B cell (primary cell): ENCODE measurements around the gene SYNE1. TPM values are rescaled to one million over a fixed set of nuclear protein-coding genes. Genes with fewer than 3 reads are reported as not detected.

ENCODE experiments used
- ATAC-seq: fragments of 200-7000 bp; cut with Tn5 transposase; one replicate; pipeline ENCODE4 v1.10.0; 2021; ENCODE audit warnings: low read depth, mild to moderate bottlenecking, moderate number of reproducible peaks, moderate library complexity
- CTCF ChIA-PET: fragments of 350-600 bp; sonication (Branson Sonifier 250); formaldehyde crosslinking; loops from one replicate; lab custom pipeline; 2021; ENCODE audit warnings: antibody characterized with exemption, inconsistent platforms; lab: Charles Lee
- POLR2A ChIA-PET: fragments of 350-600 bp; sonication (Branson Sonifier 250); formaldehyde crosslinking; loops from one replicate; lab custom pipeline; 2021; ENCODE audit warnings: antibody characterized with exemption; lab: Charles Lee
- DNase-seq: peaks from one replicate; pipeline ENCODE4 v3.0.0; 2013
- H2AFZ ChIP-seq: 2 replicates; pipeline ENCODE4 v1.6.1; 2012; ENCODE audit warnings: mild to moderate bottlenecking, low read depth, low read length; ENCODE audit not compliant: insufficient read depth, poor library complexity, severe bottlenecking
- H3K27ac ChIP-seq, 2 donors: 1 replicate in 1 of 2; 2 replicates in 1 of 2; pipeline ENCODE4 v1.5.1; 2012 to 2013; ENCODE audit warnings: low read length in 2 of 2, mild to moderate bottlenecking in 2 of 2, moderate library complexity in 1 of 2
- H3K27me3 ChIP-seq, 4 experiments: fragments of 200-600 bp in 1 of 4; sonication (generic) in 1 of 4; replicated peaks in 1 of 4; 1 replicate in 2 of 4; 2 replicates in 2 of 4; pipeline versions ENCODE4 v1.6.1 to v1.7.0; 2013 to 2016; ENCODE audit warnings: low read length in 3 of 4, mild to moderate bottlenecking in 2 of 4, mixed read lengths in 1 of 4, moderate library complexity in 1 of 4; ENCODE audit not compliant: insufficient read depth in 4 of 4, control insufficient read depth in 3 of 4; ENCODE audit errors: control extremely low read depth in 1 of 4
- H3K36me3 ChIP-seq, 2 experiments: replicated peaks in 1 of 2; 1 replicate in 1 of 2; 2 replicates in 1 of 2; pipeline versions ENCODE4 v1.6.1 to v1.7.1; 2013; ENCODE audit warnings: low read length in 1 of 2; ENCODE audit not compliant: insufficient read depth in 2 of 2, control insufficient read depth in 1 of 2; ENCODE audit errors: control extremely low read depth in 1 of 2, extremely low read depth in 1 of 2
- H3K4me1 ChIP-seq, 2 donors: fragments of 200-600 bp in 1 of 2; sonication (generic) in 1 of 2; 1 replicate in 1 of 2; 2 replicates in 1 of 2; pipeline versions ENCODE4 v1.5.1 to v1.6.1; 2013 to 2017; ENCODE audit warnings: low read length in 2 of 2; ENCODE audit not compliant: control insufficient read depth in 2 of 2, insufficient read depth in 2 of 2
- H3K4me2 ChIP-seq: replicated peaks from 2 replicates; pipeline ENCODE3; 2012; ENCODE audit warnings: mild to moderate bottlenecking, low read depth, low read length; ENCODE audit not compliant: poor library complexity, severe bottlenecking
- H3K4me3 ChIP-seq, 5 experiments: fragments of 200-600 bp in 1 of 5; sonication (generic) in 1 of 5; 1 replicate in 3 of 5; 2 replicates in 2 of 5; pipeline versions ENCODE4 v1.5.1 to v1.7.0; 2011 to 2016; ENCODE audit warnings: low read length in 4 of 5, mild to moderate bottlenecking in 4 of 5, low read depth in 2 of 5, control low read depth in 1 of 5, moderate library complexity in 1 of 5; ENCODE audit not compliant: insufficient read depth in 1 of 5; ENCODE audit errors: control extremely low read depth in 1 of 5, extremely low read depth in 1 of 5
- H3K79me2 ChIP-seq: fragments of 200-600 bp; sonication (generic); one replicate; pipeline ENCODE4 v1.6.0; 2016; ENCODE audit warnings: low read length; ENCODE audit not compliant: control insufficient read depth, insufficient read depth
- H3K9ac ChIP-seq: fragments of 200-600 bp; sonication (generic); 2 replicates; pipeline ENCODE4 v1.6.1; 2017; ENCODE audit warnings: mild to moderate bottlenecking, low read length, moderate library complexity
- H3K9me3 ChIP-seq, 3 donors: one replicate each; pipeline versions ENCODE4 v1.6.1 to v1.7.1; 2013; ENCODE audit warnings: low read length in 2 of 3; ENCODE audit not compliant: control insufficient read depth in 2 of 3, insufficient read depth in 1 of 3; ENCODE audit errors: control extremely low read depth in 1 of 3
- H4K20me1 ChIP-seq: 2 replicates; pipeline ENCODE4 v1.6.0; 2012; ENCODE audit warnings: mild to moderate bottlenecking, low read length; ENCODE audit not compliant: insufficient read depth, control insufficient read depth, poor library complexity, severe bottlenecking
- H3K27ac Mint-ChIP-seq: one replicate; pipeline ENCODE4 v1.8.0; 2021; ENCODE audit warnings: mixed read lengths
- H3K27me3 Mint-ChIP-seq: one replicate; pipeline ENCODE4 v1.8.0; 2021; ENCODE audit warnings: mixed read lengths
- H3K4me1 Mint-ChIP-seq: one replicate; pipeline ENCODE4 v1.8.0; 2021; ENCODE audit warnings: mixed read lengths
- H3K4me3 Mint-ChIP-seq: one replicate; pipeline ENCODE4 v1.8.0; 2021; ENCODE audit warnings: mixed read lengths
- H3K9me3 Mint-ChIP-seq: one replicate; pipeline ENCODE4 v1.8.0; 2022; ENCODE audit warnings: mixed read lengths; ENCODE audit not compliant: insufficient read depth
- CTCF ChIP-seq: fragments of 200-600 bp; IDR thresholded peaks from one replicate; pipeline ENCODE4 v1.8.0; 2022; ENCODE audit warnings: antibody characterized with exemption, mild to moderate bottlenecking
- EZH2 ChIP-seq: IDR thresholded peaks from 2 replicates; pipeline ENCODE4 v1.6.1; 2012; ENCODE audit warnings: borderline replicate concordance, low read depth, mild to moderate bottlenecking, moderate library complexity, low read length; ENCODE audit not compliant: insufficient read depth, poor library complexity, severe bottlenecking
- WGBS: methylation state at CpG from one replicate; pipeline ENCODE4 v1.1.5; 2013; ENCODE audit warnings: missing lambda C conversion rate; ENCODE audit not compliant: insufficient coverage; 5-methylcytosine and 5-hydroxymethylcytosine counted together
- intact Hi-C: fragments of 100-400 bp; cut with micrococcal nuclease; formaldehyde crosslinking; loops from one replicate; pipeline ENCODE4 v1.10.0; 2022
- polyA plus RNA-seq: library from polyadenylated mRNA; depleted of rRNA; stranded (reverse); fragments of >200 nt; gene quantifications from 2 replicates; pipeline ENCODE4 v1.2.3, GENCODE V29; 2012
- total RNA-seq, 2 donors: library from RNA; stranded (reverse); fragments of 120-200 nt in 1 of 2; gene quantifications; 1 replicate in 1 of 2; 2 replicates in 1 of 2; pipeline versions ENCODE4 v1.2.3 to v1.2.4, GENCODE V29; 2013 to 2022

Gene SYNE1
- total and polyA plus RNA-seq, 2 donors (not counting 1 experiment from before 2014, with no cell fraction given): 49.2 to 108 TPM

- ATAC-seq: no peak
- Histone ChIP-seq H3K4me1 (no peaks in the 10 kb centered on the region), H3K36me3 (no peaks in the 10 kb centered on the region), H3K9ac (no peak overlapping the region), H2AFZ (no peak overlapping the region), H3K4me3 (no peak overlapping the region), H3K9me3 (no peaks in the 10 kb centered on the region), H4K20me1 (no peaks in the 10 kb centered on the region), H3K27me3 (no peaks in the 10 kb centered on the region), H3K79me2 (no peaks in the 10 kb centered on the region), H3K27ac (no peak overlapping the region), H3K4me2 (no peak overlapping the region)
- Mint-ChIP-seq H3K4me1 (no peaks in the 10 kb centered on the region), H3K9me3 (no peaks in the 10 kb centered on the region), H3K4me3 (no peak overlapping the region), H3K27me3 (peaks cover 10% of the 10 kb centered on the region), H3K27ac (no peak overlapping the region)
- intact Hi-C loops: no loop called here
- DNase-seq: no peak
- ChIA-PET CTCF (no interaction called here), POLR2A (no interaction called here)
- 87% methylated on average over 6 of the region's 7 CpGs for WGBS
- no peak for TF ChIP-seq EZH2
- no peak for TF ChIP-seq CTCF
These were observed 64.6 kb downstream of the SYNE1 start for GRCh38 chr6:152572338-152573088.

- no peak overlapping the region for H3K4me2 ChIP-seq
- ChIA-PET CTCF (no interaction called here), POLR2A (no interaction called here)
- intact Hi-C loops: no loop called here
- Mint-ChIP-seq H3K9me3 (no peaks in the 10 kb centered on the region), H3K4me3 (no peak overlapping the region), H3K4me1 (no peaks in the 10 kb centered on the region), H3K27ac (no peak overlapping the region), H3K27me3 (peaks cover 10% of the 10 kb centered on the region)
- no CpG with 5 or more reads among the region's 2 CpGs for WGBS
- no peaks in the 10 kb centered on the region for H4K20me1 ChIP-seq
- no peak overlapping the region for H3K27ac ChIP-seq
- no peak overlapping the region for H3K4me3 ChIP-seq
- ATAC-seq (no peak), DNase-seq (no peak)
- H3K36me3 ChIP-seq: no peaks in the 10 kb centered on the region
- H3K9ac ChIP-seq: no peak overlapping the region
- no peaks in the 10 kb centered on the region for H3K27me3 ChIP-seq
- H3K4me1 ChIP-seq: no peaks in the 10 kb centered on the region
- H3K79me2 ChIP-seq: no peaks in the 10 kb centered on the region
- no peaks in the 10 kb centered on the region for H3K9me3 ChIP-seq
- TF ChIP-seq CTCF (no peak), EZH2 (no peak)
- H2AFZ ChIP-seq: no peak overlapping the region
These were observed 65.2 kb downstream of the SYNE1 start for GRCh38 chr6:152571943-152572337.
